ENCODE measurements around the gene METTL16.

METTL16 gene

DNA sequence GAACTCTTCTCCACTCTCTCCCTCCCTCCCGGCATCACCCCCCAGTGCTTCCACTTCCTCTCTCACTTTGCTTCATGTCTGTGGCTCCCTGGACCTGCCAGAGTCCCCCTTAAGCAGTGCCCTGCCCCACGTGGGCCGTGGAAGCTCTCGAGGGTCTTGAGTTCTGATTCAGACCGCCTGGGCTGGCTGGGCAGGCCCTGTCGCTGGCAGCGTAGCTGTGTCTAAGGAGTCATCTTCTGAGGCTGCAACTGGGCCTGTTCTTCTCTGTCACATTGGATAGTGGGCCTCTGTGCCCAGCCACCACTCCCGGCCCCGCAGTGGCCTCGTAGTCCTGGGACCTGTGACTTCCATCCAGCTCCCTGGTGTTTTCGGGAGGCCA lies 141.5 kb downstream of the METTL16 start:
- peaks cover 33% of the 10 kb centered on the region for H3K36me3 ChIP-seq (ENCODE audit: insufficient read depth, low read length)
- no peak overlapping the region for H3K4me3 ChIP-seq (ENCODE audit: low read length)
- no peak overlapping the region for H2AFZ ChIP-seq (ENCODE audit: low read depth, low read length)
- no peaks in the 10 kb centered on the region for H3K4me1 ChIP-seq (ENCODE audit: insufficient read depth, low read length)
- H3K27me3 ChIP-seq (ENCODE audit: insufficient read depth, low read length), result no peaks in the 10 kb centered on the region
- no peaks in the 10 kb centered on the region for H3K9me3 ChIP-seq (ENCODE audit: low read length)

DNA sequence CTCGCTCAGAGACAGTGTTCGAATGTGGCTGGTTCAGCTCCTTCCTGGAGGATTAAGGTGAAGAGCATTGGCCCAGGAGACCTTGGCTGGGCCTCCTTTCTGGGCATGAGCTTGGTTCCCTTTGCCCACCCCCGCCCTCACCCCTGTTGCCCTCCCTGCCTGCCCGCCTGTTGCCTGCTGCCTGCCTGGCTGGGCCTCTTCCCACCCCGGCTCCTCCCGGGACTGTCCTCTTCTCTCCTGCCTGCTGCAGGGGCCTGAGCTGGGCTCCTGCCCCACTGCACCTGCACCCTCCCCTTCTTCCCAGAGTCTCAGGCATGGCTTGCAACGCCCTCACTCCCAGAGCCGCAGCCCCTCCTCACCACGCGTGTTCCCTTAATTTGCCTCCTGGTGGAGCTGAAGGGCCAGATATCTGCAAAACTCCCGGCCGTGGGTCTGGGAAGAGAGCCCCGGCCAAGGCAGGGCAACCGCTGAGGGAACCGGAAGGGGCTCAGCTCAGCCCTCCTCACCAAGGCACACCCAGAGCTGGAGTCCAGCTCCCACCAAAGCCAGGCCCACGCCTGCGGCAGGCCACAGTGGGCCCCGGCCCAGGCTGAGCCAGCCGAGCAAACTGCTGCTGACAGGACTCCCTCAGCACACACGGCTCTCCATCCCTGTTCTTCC lies 142.0 kb downstream of the METTL16 start:
- Histone ChIP-seq H3K4me3 (ENCODE audit: low read length) (no peak overlapping the region), H2AFZ (ENCODE audit: low read depth, low read length) (no peak overlapping the region), H3K36me3 (ENCODE audit: insufficient read depth, low read length) (peaks cover 35% of the 10 kb centered on the region), H3K9me3 (ENCODE audit: low read length) (no peaks in the 10 kb centered on the region), H3K4me1 (ENCODE audit: insufficient read depth, low read length) (no peaks in the 10 kb centered on the region), H3K27me3 (ENCODE audit: insufficient read depth, low read length) (no peaks in the 10 kb centered on the region)

DNA sequence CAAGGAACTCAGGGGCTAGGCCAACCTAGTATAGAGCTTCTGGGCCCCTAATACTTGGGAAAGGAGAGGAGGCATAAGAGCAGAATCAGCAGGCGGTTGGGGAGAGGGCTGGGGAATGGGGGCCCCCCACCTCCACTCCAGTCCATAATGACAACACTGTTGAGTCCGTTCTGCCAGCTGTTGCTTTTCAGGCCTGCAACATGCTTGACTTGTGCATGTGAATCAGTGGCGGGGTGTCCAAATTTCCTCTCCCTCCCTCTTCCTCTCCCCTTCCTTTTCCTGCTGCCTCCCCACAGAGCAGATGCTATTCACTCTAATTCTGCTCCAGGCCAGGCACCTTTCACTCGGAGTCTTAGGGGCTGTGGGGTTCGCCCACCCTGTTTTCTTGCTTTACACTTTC lies 142.6 kb downstream of the METTL16 start:
- Histone ChIP-seq H3K36me3 (ENCODE audit: insufficient read depth, low read length) (peaks cover 39% of the 10 kb centered on the region), H3K9me3 (ENCODE audit: low read length) (no peaks in the 10 kb centered on the region), H2AFZ (ENCODE audit: low read depth, low read length) (no peak overlapping the region), H3K27me3 (ENCODE audit: insufficient read depth, low read length) (no peaks in the 10 kb centered on the region), H3K4me1 (ENCODE audit: insufficient read depth, low read length) (no peaks in the 10 kb centered on the region), H3K4me3 (ENCODE audit: low read length) (no peak overlapping the region)

DNA sequence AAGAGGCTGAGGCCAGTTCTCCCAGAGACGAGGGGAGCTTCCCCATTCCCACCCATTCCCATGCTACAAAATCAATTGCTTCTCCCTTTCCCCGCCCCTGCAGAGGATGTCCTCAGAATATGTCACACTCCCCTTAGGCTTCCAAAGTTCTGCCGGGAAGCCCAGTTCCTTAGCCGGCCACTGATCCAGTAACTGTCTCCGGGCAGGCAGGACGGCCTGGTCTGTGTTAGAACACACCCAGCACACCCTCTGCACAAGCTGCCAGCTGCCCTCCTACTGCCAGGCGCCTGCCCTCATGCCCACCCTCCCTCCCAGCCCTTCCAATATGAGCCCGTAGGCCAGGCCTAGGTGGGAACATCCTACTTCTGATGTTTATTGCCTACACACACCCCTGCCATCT lies 143.3 kb downstream of the METTL16 start:
- peaks cover 40% of the 10 kb centered on the region for H3K36me3 ChIP-seq (ENCODE audit: insufficient read depth, low read length)
- H2AFZ ChIP-seq (ENCODE audit: low read depth, low read length), result no peak overlapping the region
- H3K9me3 ChIP-seq (ENCODE audit: low read length), result no peaks in the 10 kb centered on the region
- H3K4me3 ChIP-seq (ENCODE audit: low read length), result no peak overlapping the region
- H3K4me1 ChIP-seq (ENCODE audit: insufficient read depth, low read length), result no peaks in the 10 kb centered on the region
- no peaks in the 10 kb centered on the region for H3K27me3 ChIP-seq (ENCODE audit: insufficient read depth, low read length)

DNA sequence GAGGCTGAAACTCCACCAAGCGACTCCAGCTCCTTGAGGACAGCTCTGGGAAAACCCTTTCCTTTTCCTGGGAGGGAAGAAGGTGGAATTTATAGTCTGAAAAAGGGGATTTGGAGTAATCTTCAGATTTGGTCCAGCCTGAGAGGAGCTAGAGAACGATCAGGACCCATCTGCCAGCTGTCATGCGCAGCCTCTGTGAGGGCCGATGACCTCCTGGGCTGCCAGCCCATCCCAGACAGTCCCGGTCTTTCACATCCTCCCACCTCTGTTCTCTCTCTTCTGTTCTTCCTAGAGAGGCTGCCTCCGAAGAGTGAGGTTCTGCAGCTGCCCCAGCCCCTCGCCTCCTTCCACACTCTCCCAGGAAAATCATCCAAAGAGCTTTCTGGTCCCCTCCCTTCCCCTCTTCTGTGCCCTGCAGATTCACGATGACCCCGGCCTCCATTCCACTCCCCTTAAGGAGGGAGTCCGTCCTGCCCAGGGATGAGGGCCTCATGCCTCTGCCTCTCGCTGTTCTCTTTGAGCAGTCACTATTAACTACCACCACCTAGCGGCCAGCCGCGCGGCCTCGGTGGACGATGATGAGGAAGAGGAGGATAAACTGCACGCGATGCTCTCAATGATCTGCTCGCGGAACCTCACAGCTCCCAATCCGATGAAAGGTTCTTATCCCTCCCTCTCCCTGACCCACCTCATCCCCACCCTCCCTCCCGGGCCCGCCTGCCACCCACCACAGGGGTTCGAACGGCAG lies 144.8 kb downstream of the METTL16 start:
- H3K36me3 ChIP-seq (ENCODE audit: insufficient read depth, low read length), result peaks cover 41% of the 10 kb centered on the region
- no peaks in the 10 kb centered on the region for H3K27me3 ChIP-seq (ENCODE audit: insufficient read depth, low read length)
- H2AFZ ChIP-seq (ENCODE audit: low read depth, low read length), result no peak overlapping the region
- H3K9me3 ChIP-seq (ENCODE audit: low read length), result no peaks in the 10 kb centered on the region
- no peaks in the 10 kb centered on the region for H3K4me1 ChIP-seq (ENCODE audit: insufficient read depth, low read length)
- no peak overlapping the region for H3K4me3 ChIP-seq (ENCODE audit: low read length)
